ENCODE data around the gene AHDC1.

AHDC1 gene

GRCh38 chr1:27528818-27529703 lies 74.9 kb downstream of the AHDC1 start:
- Histone ChIP-seq H3K4me3 (peak overlapping the region; percentile 75), H3K27ac (peak overlapping the region; percentile 76 to 87)
- DNase-seq (ENCODE audit: low spot score), result no peak
- no peak for TF ChIP-seq CTCF (IDR thresholded peaks at IDR 0.05)

- H3K27ac ChIP-seq, result peak overlapping the region; percentile 76 to 87
- TF ChIP-seq CTCF (IDR thresholded peaks at IDR 0.05), result no peak
- no peak for DNase-seq (ENCODE audit: low spot score)
These were observed 75.8 kb downstream of the AHDC1 start for GRCh38 chr1:27527890-27528817.

GRCh38 chr1:27527223-27527889 lies 76.6 kb downstream of the AHDC1 start:
- no peak for DNase-seq (ENCODE audit: low spot score)
- no peak for TF ChIP-seq CTCF (IDR thresholded peaks at IDR 0.05)
- H3K4me3 ChIP-seq, result peak overlapping the region; percentile 75
- peak overlapping the region; percentile 76 to 87 for H3K27ac ChIP-seq

More at GRCh38 chr1:27527890-27528817, 75.8 kb downstream of the AHDC1 start:
- peak overlapping the region; percentile 75 for H3K4me3 ChIP-seq

GRCh38 chr1:27526569-27527222 lies 77.2 kb downstream of the AHDC1 start:
- Histone ChIP-seq H3K27ac (peak overlapping the region; percentile 76 to 87), H3K4me3 (peak overlapping the region; percentile 75)
- DNase-seq (ENCODE audit: low spot score), result no peak
- no peak for TF ChIP-seq CTCF (IDR thresholded peaks at IDR 0.05)

GRCh38 chr1:27525296-27526272 lies 78.4 kb downstream of the AHDC1 start:
- no peak for DNase-seq (ENCODE audit: low spot score)
- no peak for TF ChIP-seq CTCF (IDR thresholded peaks at IDR 0.05)
- Histone ChIP-seq H3K27ac (peak overlapping the region; percentile 74 to 87), H3K4me3 (peak overlapping the region; percentile 6)
